ENCODE data around the gene HGS.
A peak's percentile ranks its signal among the peaks of the same experiment; 100 is the strongest.
"Not testable (repeated sequence)": the region's sequence is repeated elsewhere in the genome, so short reads cannot be mapped to it uniquely, and the experiment has no call there.

The HGS gene

DNA sequence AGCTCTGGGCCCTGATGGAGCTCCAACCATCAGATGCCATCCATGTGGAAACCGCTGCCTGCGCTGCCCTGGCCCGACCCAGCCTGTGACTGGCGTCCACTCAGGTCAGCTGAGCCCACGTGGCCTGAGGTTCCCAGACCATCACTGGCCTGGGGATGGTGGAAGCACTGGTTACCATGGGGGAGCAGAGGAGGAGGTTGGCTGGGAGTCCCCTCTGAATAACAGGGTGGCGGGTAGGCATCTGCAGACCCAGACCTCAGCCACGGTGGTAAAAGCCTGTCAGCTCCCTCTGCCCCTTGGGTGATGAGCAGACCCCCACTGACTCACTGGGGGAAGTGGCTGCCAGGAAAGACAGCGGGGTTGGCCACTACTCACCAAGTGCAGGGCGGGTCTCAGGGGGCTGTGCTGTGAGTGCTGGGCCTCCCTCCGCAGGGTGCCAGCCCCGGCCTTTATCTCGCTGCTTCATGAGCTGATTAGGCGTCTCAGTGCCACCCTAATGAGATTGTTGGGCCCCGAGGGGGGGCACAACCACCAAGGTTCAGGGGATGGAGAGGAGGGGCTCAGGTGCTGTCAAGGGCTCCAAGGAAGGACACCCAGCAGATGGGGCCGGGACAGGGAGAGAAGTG lies 27.6 kb upstream of the HGS start, which contains the start of gene PDE6G:
Gene PDE6G, minus strand, starts transcription at position 425 of the 626 bp plus-strand sequence. CDS start 3,237 bp downstream, outside the sequence.
- no peak for DNase-seq

DNA sequence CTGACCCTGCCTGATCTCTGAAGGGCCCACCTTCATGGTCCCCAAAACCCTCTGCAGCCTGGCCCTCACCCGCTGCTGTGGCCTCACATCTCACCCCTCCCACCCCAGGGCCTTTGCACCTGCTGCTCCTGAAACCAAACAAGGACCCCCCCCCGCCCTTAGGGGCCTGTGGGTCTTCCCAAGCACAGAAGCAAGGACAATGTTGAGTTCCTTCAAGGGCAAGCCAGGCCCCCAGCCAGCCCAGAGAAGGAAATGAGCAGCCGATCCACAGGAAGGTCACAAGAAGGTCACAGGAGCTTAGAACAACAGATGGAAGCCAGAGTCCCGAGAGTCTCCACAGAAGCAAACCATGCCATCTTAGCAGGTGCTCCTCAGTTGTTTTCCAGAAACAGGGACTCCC lies 27.0 kb upstream of the HGS start:
- DNase-seq: peak; percentile 30

DNA sequence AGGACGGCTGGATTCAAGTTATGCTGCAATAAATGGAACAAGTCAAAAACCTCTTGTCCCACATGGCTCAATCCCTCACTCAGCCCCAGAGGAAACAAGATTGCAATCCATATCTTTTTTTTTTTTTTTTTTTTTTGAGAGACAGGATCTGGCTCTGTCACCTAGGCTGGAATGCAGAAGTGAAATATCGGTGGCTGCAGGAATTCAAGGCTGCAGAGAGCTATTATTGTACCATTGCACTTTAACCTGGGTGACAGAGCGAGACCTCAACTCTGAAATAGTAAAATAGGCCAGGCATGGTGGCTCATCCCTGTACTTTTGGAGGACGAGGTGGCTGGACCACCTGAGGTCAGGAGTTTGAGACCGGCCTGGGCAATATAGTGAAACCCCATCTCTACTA lies 24.8 kb upstream of the HGS start:
- DNase-seq: no peak

DNA sequence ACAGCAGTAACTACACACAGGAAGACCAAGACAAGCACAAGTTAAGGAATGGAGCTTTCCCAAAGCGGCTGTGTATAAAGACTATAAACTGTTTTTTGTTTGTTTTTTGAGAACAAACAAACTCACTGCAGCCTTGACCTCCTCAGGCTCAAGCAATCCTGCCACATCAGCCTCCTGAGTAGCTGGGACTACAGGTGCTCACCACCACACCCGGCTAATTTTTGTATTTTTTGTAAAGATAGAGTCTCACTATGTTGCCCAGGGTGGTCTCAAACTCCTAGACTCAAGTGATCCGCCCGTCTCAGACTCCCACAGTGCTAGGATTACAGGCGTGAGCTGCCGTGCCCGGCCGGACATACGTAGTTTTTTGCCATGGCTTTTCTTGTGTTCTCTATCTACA lies 23.4 kb upstream of the HGS start:
- no peak for DNase-seq

DNA sequence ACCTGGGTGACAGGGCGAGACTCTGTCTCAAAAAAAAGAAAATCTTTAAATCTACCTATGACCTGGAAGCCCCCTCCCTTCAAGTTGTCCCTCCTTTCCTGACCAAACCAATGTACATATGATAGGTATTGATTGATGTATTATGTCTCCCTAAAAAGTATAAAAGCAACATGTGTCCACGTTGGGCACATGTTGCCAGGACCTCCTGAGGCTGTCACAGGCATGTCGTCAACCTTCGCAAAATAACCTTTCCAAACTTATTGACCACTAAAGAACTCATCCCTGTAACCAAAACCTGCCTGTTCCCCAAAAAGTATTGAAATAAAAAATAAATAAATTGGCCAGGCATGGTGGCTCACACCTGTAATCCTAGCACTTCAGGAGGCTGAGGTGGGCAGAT lies 21.8 kb upstream of the HGS start:
- DNase-seq: no peak

DNA sequence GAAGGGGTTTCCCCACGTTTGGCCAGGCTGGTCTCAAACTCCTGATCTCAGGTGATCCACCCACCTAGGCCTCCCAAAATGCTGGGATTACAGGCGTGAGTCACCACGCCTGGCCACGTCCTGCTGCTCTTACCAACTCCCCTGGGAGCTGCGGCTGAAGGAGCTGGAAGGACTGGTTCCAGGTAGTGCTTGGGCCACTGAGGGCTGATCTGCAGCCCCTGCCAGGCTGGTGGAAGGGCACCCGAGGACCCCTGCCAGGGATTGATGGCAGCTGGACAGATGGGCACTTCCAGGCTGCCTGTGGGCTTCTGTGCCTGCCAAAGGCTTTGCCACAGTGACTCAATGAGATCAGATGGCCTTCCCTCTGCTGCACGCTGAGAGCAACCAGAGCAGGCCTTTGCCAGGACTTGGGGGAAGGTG lies 19.8 kb upstream of the HGS start:
- DNase-seq: no peak

DNA sequence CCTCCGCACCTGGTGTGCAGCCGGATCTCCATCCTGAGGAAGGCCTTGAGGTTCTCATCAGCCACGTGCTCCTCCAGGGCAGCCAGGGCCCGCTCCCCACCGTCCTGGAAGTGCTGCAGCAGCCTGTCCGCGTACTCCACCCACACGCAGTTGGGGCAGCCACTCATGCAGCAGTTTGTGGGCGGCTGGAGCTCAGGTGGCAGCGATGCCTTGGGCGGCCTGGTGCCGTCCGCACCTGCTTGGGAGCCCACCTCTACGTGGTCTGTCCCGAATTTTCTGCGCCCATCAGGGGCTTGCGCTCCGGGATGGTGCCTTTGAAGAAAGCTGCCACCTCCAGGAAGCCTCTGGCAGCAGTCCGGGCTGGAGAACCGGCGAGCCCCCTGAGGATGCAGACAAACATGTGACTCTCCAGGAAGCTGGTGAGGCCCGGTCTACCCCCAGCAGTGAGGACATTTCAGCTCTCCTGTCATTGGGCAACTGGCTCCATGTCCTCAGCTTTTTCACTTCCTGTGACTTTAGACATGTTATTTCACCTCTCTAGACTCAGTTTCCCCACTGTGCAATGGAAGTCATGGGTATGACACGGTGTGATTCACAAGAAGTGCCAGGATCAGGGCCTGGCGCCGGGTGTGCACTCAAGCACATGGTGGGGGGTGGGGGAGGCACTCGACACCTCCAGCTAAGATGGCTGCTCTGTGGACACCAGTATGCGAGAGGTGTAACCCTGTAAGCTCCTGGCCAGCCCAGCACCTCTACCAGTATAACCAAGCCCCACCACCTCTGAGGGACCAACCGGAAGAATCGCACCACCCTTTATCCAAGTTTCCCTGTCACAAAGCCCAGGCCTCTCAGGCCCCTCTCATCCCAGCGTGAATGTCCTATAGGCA lies 18.4 kb upstream of the HGS start:
- DNase-seq: no peak

DNA sequence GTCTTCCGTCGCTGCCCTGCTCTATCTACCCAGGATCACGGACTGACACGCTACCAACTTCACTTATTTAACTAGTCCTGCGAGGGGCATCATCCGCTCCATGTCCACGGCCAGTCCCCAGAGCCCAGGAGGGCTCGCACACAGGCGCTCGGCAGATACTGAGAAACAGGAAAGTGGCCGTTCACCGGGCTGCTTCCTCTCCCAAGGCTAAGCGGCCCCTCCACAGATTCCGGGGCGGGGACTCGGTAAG lies 17.8 kb upstream of the HGS start:
- no peak for DNase-seq

DNA sequence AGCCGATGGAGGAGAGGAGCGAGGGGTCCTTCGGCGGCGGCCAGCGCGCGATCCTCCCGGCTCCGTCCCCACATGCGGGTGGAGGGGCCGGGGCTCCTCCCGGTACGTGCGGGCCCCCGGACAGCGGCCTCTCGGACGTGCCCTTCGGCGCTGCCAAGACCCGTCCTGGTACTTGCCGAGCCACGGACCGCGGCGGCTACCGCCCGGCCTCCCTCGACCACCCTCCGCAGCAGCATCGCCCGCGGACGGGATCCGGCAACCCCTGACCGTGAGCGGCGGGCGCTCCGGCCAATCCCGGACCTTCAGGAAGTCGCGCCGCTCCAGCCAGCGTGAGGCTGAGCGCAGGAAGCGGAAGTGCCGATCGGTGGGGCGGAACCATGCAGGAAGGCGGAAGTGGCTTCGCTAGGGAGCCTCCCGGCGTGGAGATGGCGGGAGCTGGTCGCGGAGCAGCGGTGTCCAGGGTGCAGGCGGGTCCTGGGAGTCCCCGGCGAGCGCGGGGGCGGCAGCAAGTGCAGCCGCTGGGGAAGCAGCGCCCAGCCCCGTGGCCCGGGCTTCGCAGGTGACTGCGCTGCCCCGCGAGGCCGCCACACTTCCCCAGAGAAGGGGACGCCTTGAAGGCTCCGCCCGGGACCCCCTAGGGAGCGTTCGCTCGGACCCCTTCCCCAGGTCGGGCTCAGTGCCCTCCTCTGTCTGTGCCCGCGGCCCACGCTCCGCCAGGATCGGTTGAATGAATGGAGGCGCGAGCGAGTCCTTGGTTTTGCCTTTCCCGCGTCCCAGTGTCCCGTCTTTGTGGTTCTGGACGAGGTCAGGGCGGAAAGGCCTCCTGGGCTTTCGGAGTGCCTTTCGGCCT lies 17.2 kb upstream of the HGS start, which contains the start of the genes CCDC137 and OXLD1:
Gene CCDC137, plus strand, starts transcription at position 396 of the 850 bp plus-strand sequence. Its CDS starts 30 bp downstream, at position 426.
Gene OXLD1, minus strand, starts transcription at position 264 of the 850 bp plus-strand sequence. Its CDS starts 28 bp downstream, at position 236.
- DNase-seq: peak; percentile 93

DNA sequence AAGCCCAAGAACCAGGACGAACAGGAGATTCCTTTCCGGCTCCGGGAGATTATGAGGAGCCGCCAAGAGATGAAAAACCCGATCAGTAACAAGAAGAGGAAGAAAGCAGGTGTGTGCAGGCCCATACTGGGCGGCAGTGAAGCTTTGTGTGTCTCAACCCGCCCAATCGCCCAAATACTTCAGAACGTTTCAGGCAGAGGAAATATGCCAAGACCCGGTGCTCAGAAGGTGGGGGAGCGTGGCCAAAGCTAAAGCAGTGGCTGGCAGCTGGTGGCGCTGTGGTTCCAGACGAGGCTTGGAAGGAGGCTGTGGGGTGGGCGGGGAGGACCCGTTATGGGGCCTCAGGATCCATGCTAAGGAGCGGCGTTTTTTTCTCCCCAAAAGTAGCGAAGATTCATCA lies 16.1 kb upstream of the HGS start:
- no peak for DNase-seq

DNA sequence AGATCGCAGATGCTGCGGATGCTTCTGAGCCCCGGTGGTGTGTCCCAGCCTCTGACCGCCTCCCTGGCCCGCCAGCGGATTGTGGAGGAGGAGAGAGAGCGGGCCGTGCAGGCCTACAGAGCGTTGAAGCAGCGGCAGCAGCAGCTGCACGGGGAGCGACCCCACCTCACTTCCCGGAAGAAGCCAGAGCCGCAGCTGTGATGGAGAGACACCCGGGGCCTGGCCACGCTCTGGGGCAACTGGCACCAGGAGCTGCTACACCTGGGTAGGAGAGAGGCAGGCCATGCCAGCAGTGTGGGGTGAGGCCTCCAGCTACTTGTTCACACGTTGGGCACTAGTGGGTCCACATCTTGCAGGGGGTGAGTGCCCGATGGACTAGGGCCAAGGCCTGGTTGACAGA lies 11.3 kb upstream of the HGS start:
- DNase-seq: no peak

DNA sequence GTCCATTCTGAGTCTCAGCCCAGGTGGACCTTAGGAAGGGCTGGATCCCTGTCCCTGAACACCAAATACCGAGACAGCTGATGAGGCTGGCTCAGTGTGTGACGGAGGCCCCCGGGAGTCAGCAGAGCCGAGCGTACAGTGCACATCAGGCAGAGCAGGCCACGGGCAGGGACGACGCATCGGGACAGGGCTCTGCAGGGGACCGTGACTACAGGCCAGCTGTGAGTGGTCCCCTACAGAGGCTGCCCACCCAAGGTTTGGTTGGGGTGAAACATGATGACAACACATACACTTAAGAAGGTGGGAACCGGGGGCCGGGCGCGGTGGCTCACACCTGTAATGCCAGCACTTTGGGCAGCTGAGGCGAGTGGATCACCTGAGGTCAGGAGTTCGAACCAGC lies 10.9 kb upstream of the HGS start:
- no peak for DNase-seq

DNA sequence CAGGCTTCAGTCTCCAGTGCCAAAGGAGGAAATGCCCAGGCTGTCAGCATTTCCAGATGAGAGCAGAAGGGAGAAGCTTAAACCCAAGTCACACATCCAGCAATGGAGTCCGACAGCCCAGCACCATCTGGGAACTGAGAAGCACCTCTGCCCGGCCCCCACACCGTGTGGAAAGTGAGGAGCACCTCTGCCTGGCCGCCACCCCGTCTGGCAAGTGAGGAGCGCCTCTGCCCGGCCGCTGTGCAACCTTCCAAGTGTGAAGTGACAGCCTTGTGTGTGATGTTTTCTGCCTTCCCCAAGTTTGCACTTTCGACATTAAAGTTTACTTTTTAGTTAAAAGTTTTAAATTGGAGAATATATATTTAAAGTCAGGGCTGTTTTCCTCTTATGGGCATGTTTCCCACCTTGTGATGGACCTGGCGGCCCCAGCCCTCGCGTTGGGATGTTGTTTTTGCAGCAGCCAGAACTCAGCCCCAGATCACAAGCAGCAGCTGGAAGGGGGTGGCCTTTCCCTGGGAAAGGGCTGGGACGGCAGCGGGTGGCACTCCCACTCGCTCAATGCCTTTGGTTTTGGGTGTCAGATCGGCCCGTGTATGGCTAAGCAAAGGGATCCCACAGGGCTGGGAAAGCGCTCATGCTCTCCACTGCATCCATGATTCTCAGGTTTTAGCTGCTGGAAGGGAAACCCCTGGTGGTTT lies 10.1 kb upstream of the HGS start:
- DNase-seq: no peak

DNA sequence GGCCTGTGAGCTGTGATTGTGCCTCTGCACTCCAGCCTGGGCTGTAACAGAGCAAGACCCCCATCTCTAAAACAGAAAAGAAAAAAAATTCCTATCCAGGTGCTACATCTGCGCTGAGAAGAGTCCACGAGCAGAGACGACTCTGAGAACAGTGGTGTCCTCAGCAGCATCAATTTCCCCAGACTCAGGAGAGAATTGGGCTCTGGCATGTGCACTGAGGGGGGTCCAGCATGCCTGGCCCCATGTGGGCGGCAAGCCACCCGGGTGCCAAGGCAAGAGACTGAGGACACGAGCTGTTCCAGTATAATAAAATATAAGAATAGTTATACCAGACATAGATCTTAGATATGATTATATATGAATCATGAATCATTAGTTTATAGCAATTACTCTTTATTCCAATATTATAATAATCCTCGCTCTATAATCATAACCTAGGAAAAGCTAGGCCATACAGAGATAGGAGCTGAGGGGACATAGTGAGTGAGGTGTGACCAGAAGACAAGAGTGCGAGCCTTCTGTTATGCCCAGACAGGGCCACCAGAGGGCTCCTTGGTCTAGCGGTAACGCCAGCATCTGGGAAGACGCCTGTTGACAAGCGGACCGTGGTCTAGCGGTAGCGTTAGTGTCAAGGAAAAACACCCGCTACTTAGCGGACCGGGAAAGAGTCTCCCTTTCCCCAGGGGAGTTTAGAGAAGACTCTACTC lies 8.1 kb upstream of the HGS start:
- DNase-seq: not testable (repeated sequence)

DNA sequence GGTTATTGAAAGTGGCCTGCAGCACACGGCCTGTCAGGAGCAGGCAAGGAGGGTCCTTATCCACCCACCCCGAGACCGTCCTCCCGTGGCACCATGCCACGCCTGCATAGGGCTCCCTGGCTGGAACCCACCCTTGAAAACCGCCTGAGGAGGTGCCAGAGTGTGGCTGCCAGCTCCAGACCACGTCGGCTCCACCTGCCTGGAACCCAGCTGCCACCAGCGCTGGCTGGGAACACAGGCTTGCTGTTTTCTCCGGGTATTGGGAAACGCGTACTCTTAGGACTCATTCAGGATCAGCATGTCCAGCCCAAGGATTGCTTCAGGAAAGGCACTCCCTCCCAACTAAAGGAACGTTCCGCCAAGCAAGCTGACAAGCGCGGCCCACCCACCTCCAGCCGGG lies 6.9 kb upstream of the HGS start:
- DNase-seq: no peak

DNA sequence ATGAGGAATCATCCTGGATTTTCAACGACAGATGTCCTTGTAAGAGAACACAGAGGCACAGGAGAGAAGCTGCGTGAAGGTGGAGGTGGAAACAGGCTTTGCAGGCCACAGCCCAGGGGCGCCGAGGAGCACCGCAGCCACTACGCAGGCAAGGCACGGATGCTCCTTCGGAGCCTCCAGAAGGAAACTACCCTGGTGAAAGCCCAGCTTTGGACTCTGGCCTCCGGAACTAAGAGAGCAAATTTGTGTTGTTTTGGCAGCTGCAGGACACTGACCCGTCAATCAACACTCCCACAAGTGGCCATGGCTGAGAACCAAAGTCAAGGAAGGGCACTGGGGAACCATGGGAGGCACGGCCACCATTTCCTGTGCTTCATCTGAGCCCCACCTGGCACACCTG lies 3.7 kb upstream of the HGS start:
- DNase-seq: no peak

DNA sequence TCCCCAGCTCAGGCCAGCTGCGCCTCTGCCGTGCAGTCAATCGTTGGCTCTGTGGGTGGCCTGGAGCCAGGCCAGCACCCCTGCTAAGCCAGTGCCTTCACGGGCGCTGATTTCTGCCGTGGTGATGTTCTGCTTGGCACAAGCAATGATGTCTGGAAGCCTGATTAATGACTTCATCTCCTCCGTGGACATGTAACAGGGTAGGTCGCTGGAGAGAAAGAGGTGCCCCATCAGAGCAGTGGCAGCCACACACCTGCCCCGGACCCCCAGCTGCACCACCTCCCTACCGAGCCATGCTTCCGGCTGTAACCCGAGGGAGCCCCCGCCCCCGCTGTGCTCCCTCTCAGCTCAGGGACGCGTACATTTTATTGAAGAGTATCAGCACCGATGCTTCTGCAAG lies 2.1 kb upstream of the HGS start:
- no peak for DNase-seq

DNA sequence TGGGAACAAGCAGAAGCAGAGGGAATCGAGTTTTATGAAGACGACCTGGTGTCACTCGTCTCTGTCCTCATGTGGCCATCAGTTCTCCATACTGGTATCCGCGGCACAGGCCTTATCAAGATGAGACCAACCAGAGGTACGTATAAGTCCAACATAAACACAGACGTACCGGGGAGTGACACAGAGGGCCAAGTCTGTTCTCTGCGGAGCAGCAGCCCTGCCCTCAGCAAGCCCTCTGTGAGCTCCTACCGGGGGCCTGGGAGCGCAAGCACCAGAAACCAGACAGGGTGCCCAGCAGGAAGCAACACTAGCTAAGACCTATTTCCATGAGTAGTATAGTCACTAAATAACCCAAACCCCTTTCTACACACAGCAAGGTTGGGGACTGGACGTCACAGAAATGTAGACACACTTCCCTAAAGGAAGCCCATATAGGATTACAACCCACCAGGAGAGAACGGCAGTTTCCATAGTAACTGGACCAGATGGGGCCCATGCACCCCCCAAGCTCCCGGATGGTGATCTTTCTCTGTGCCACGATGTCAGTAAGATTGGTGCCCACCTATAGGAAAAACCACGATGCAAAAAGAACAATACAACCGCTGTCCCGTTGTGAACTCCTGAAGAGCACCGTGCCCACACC lies 1.1 kb upstream of the HGS start:
- peak; percentile 56 for DNase-seq

DNA sequence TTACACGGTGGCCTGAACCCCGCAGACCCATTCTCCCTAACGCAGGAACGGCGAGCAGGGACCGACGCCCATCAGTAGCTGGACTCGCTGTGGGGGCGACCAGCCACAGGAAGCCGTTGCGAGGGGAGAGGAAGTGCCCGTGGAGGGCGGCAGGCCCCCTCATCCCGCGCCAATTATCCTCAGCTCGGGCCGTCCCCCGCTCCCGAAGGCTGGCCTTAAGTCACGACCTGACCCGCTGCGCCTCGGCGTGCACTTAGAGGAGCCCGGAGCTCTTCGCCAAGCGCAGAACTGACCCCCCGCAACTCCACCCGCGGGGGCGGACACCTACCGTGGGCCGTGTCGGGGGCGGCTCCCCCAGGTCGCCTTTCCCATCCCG lies 615 bp upstream of the HGS start:
- DNase-seq: no peak

DNA sequence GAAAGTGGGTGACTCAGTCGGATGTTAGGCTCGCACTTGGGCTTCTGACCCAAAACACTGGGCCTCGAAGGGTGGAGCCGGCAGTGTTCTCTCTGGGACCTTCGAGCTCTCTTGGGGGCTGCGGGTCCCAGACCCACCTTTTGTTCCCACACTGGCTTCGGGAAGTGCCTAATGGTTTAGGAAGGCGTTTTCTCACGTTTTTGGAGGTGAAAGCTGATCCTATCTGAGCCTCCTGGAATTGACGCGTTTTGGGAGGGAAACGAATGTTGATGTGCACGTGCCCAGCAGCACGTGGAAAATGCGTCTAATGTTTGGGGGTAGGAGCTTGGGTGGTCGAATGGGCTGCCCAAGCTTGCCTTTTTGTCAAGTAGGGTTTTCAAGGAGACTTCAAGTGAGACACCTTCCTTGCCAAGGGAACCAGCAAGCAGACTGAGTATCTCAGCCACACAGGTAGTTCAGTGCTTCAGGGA lies 666 bp downstream of the HGS start:
- no peak for DNase-seq

DNA sequence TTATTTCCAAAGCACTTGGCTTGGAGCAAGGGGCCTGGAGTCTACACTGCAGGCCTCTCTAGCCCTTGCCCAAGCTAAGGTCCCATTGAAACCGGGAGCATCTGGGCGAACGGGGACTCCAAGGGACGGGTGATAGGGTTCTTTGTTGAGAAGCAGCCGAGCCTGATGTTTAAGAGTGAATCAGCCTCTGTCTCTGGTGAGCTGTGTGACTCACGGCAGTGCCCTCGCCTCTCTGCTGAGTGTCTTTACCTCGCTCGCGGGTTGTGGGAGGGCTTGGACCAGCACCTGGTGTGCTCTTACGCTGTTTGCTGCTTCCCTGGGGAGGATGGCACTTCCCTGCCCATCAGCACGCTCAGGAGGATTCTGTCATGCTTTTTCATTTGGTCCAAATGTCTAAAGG lies 1.3 kb downstream of the HGS start:
- no peak for DNase-seq

DNA sequence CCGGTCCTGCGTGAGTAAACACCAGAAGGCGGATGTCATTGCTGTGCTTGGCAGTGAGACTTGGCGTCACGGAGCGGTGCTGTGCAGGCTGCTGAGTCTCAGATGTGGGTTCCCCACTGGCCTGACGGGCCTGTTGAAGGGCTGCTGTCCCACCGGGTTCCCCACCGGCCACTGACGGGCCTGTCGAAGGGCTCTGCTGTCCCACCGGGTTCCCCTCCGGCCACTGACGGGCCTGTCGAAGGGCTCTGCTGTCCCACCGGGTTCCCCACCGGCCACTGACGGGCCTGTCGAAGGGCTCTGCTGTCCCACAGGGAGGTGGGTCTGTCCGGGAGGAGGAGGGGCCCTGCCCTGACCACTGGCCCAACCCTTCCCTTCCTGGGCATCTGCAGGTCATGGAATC lies 2.8 kb downstream of the HGS start:
- DNase-seq: no peak
